GM19324 (cell line): ENCODE measurements around the gene CCDC134.

Experiments
- ATAC-seq: cut with Tn5 transposase; IDR thresholded peaks from one replicate; pipeline ENCODE4 v1.9.1; 2021; ENCODE audit warnings: mild to moderate bottlenecking, moderate library complexity; ENCODE audit not compliant: unreplicated experiment, low FRiP score

Gene CCDC134

DNA sequence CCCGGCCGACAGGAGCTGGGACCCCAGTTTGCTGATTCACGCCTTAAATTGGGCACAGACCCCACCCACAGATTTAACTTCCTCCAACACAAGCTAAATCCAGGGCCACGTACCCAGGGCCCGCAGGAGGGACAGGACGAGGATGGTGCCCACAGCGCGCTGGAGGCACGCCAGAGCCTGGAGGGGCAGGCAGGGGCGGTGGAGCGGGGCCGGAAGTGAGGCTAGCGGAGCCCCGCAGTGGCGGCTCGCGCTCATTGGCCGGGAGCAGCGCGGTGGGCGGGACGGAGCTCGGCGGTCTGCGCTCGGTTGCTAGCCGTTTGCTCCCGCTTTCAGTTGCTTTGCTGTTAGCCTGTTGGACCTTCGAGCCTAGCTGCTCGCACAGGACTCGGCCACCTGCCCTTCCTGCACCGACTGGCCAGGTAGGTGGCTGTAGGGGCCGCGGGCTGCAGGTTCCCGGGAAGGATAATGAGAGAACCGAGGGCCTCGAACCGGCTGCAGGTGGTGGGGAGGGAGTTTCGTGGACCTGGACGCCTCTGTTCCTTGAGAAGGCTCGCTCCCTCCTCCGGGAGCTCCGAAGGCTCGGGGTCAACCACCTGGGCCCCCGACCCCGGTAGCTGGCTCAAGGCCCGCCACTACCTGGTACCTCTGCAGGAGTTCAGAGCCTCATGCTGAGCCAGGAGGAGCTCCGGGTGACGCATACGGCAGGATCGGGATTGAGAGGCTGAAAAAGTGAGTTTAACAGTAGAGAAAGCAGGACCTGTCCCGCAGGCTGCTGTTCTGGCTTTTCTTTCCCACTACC lies at the start of gene CCDC134:
TSS of gene CCDC134 (plus strand) at position 332 of the 799 bp plus-strand sequence. CDS start 8,212 bp downstream, outside the sequence.
- ATAC-seq: peak; percentile 86

DNA sequence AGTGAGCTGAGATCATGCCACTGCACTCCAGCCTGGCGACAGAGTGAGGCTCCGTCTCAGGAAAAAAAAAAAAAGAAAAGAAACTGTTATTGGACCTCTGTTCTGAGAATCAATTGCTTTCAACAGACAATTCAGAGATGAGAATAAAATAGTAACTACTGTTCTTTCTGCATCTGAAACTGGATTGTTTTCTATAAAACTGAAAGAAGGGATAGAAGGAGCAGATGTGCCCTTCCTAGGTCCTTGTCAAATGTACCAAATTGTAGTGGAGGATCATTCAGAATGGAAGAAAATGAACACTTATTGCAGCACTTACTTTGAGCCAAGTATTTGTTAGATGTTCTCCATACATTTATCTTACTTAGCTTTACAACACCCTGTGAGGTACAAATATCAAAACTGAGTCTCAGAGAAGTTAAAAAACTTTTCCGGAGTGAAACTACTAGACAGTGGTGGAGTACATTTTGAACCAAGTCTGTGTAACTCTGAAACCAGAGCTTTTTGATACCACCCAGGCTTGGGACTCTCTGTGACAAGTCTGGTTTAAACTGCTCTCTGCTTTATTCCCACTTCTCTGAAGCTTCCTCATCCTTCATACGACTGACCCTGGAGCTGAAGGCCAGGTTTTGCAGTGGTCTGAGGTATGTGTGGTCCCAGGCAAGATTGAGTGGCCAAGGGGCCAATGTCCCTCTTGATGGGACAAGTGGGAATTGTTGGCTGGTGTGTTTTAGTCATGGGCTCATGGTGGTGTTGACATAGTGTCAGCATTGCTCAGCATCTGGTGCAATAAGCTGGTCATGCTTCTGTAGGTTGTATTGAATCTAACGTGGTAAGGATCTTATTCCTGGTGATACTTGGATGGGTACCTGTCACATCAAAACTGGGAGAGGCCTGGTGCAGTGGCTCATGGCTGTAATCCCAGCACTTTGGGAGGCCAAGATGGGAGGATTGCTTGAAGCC lies 48.2 kb upstream of the CCDC134 start:
- ATAC-seq: no peak

DNA sequence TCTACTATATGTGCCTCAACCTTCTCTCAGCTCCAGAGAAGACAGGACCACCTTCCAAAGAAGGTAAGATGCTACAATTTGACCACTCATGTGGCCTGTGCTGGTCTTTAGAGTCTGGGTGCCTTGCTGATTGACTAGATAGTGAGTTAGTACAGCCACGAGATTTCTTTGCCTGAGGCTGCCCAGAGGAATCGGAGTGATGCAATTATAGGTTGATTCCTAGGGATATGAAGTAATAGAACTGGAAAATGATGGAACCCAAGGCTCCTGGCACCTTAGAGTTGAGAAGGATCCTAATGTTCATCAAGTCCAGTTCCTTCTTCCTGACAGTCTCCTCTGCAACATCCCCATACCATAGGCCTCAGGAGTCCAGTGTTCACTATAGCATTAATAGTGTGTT lies 46.5 kb upstream of the CCDC134 start:
- no peak for ATAC-seq

DNA sequence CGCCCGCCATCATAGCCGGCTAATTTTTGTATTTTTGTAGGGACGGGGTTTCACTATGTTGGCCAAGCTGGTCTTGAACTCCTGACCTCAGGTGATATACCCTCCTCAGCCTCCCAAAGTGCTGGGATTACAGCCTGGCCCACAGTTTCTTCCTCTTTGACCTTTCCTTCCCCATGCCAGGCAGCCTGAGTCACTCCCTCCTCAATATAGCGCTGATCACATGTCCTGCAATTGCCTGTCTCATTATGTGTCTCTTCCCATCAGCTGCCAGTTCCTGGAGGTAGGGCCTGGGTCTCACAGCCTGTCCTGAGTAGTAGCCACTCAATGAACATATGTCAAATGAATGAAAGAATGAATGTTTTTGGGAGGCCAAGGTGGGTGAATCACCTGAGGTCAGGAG lies 43.0 kb upstream of the CCDC134 start:
- ATAC-seq: no peak

DNA sequence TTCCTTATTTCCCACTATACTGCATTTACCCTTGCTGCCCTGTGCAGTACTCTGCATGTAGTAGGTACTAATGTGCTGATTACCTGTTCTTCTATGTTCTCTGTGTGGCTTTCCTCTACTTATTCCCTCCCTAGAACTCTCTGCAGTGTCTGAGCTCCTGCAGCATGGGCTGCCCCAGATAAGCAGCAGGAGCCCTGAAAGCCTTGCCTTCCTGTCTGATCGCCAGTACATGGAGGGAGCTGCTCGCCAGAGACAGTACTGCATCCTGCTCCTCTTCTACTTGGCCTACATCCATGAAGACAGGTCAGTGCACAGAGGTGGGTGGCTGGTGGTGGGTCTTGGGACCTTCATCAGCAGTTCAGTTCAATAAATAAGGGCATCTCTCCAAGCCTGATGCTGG lies 42.2 kb upstream of the CCDC134 start:
- no peak for ATAC-seq

DNA sequence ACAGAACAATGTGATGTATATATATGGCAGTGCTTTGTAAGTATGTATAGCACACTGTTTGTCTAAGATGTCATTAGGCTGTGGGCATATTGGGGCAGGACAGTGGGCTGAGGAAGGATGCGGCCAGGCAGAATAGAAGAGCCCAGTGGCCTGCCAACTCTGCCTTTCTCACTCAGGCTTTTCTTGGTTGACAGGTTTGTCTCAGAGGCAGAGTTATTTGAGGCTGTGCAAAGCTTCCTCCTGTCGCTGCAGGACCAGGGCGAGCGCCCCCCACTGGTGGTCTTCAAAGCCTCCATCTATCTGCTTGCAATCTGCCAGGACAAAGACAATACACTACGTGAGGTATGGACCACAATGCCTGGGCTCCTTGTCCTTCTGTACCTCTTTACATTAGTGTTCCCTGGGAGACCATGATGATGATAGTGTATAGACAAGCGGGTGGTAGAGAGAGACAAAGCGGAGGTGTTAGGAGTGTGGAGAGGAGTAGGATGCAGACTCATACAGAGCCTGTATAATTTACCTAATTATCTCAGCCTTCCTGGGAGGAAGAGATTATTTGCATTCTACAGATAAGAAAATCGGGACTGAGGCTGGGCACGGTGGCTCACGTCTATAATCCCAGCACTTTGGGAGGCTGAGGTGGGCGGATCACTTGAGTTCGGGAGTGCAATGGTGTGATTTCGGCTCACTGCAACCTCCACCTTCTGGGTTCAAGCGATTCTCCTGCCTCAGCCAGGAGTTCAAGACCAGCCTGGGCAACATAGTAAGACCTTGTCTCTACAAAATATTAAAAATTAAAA lies 37.3 kb upstream of the CCDC134 start:
- ATAC-seq: no peak

DNA sequence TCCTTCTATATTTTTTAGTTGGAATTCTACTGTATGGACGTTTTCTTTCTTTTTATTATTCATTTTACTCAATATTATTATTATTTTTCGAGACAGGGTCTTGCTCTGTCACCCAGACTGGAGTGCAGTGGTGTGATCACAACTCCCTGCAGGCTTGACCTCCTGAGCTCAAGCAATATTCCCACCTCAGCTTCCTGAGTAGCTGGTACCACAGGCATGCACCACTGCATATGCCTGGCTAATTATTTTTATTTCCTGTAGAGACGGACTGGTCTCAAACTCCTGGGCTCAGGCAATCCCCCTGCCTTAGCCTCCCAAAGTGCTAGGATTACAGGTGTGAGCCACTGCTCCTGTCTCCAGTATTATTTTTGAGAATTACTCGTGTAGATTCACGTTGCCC lies 34.0 kb upstream of the CCDC134 start:
- no peak for ATAC-seq

DNA sequence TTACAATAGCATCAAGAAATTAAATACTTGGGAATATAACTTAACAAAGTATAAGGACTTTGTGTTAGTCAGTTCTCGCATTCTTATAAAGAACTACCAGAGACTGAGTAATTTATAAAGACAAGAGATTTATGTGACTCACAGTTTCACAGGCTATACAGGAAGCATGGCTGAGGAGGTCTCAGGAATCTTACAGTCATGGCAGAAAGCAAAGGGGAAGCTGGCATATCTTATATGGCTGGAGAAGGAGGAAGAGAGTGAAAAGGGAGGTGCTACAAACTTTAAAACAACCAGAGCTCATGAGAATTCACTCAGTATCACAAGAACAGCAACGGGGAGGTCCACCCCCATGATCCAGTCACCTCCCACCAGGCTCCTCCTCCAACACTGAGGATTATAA lies 32.0 kb upstream of the CCDC134 start:
- ATAC-seq: no peak

DNA sequence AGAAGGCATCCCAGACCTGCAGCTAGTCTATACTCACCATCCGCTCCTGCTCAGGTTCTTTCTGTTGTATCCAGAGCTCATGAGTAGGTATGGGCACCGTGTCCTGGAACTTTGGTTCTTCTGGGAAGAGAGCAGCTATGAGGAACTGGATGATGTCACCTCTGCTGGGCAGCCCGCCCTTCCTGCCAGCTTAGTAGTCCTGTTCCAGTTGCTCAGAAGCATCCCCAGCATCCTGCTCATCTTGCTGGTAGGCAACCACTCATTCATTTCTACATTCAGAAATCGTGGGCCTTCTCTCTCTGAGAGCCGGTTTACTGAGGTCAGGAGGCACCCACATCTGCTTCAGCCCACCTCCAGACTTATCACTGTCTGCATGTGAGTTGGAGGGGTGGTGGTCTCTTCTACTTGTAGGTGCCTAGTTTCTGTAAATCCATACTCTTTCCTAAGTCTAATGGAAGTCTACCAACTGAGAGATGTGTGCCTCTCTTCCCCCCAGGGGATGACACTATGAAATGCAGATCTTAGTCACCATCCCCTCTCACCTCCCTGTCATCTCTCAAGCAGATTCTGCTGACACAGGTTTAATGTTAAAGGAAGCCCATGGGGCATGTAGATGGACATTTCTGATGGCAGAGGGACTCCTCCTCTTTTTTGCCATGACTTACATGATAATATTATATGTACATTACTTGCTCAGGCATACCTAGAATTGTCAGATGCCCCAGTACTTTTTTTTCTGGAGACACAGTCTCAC lies 29.6 kb upstream of the CCDC134 start:
- ATAC-seq: no peak

DNA sequence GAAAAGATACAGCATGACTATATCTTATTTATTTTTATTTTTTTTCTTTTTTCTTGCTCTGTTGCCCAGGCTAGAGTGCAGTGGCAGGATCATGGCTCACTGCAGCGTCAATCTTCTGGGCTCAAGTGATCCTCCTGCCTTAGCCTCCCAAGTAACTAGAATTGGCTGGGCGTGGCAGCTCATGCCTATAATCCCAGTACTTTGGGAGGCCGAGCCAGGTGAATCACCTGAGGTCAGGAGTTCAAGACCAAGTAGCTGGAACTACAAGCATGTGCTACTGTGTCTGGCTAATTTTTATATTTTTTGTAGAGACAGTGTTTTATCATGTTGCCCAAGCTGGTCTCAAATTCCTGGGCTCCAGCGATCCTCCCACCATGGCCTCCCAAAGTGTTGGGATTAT lies 28.3 kb upstream of the CCDC134 start:
- ATAC-seq: no peak

DNA sequence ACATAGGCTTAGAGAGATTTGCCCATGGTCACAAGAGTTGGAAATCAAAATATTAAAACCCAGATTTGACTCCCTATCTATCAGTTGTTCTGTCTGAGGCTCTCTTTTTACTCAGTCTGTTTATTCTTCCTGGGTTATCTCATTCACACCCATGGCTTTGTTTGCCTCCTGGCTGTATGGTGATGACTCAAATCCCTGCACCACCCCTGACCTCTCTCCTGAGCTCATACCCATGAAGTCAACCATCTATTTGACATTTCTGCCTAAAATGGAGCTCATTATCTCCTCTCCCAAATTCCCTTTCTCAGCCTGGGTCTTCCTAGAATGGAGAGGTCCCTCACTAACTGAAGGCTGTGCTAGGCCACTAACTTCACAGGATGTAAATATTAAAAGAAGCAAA lies 27.8 kb upstream of the CCDC134 start:
- ATAC-seq: no peak

DNA sequence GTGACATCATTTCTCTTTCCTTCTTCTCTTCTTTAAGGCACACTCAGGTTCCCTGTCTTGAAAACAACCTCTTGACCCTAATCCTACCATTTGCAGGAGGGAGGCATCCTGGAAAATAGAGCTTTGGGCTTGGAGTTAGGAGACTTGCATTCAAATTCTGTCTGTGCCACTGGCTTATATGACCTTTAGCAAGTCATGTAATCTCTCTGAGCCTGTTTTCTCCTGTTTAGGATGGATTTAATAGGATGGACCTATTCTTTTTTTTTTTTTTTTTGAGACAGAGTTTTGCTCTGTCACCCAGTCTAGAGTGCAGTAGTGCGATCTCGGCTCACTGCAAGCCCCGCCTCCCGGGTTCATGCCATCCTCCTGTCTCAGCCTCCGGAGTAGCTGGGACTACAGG lies 25.1 kb upstream of the CCDC134 start:
- ATAC-seq: no peak

DNA sequence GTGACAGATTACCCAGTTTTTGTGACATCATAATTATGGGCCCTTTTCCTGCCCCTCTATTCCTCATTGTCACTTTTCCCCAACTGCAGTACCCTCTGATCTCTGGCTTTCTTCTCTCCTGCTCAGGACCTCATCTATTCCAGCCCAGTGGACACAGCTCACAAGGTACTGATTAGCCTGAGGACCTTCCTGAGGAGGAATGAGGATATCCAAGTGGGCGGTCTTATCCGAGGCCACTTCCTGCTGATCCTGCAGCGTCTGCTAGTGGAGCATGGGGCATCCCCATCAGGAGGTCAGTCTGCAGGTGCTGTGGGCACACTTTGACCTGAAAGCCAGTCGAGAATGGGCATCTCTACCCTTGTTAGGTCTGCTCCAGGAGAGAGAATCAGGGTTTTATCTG lies 24.5 kb upstream of the CCDC134 start:
- ATAC-seq: no peak

DNA sequence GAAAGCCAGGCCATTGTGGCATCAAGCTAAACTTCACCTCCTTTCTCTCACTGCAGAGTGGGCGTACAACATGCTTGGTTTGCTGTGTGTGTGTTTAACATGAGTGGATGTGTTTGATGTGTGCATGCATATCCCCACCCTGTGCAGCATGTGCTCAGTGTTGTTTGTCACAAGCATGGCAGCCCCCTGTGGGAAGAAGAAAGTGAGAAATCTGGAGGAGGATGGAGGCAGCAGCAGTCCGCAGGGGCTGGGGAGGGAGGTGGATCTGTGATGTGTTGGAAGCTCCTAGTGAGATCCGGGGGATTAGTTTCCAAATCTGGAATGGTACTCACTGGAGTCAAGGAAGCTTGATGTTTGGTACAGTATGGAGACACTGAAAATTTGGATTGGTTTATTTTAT lies 24.1 kb upstream of the CCDC134 start:
- no peak for ATAC-seq

DNA sequence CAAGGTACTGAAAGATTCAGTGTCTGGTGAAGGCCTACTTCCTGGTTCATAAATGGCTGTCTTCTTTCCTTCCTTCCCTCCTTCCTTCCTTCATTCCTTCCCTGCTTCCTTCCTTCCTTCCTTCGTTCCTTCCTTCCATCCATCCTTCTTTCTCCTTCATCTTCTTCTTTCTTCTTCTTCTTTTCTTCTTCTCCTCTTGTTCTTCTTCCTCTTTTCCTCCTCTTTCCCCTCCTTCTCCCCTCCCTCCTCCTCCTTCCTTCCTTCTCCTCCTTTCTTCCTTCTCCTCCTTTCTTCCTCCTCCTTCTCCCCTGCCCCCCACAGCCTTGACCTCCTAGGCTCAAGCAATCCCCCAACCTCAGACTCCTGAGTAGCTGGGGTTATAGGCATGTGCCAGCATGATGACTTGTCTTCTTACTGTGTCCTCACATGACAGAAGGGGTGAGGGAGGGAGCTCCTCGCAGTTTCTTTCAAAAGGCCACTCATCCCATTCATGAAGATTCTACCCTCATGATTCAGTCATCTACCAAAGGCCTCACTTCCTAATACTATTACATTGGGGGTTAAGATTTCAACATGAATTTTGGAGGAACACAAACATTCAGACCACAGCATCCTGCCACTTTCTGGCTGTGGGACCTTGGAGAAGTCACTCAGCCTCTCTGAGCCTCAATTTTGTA lies 22.6 kb upstream of the CCDC134 start:
- ATAC-seq: no peak

DNA sequence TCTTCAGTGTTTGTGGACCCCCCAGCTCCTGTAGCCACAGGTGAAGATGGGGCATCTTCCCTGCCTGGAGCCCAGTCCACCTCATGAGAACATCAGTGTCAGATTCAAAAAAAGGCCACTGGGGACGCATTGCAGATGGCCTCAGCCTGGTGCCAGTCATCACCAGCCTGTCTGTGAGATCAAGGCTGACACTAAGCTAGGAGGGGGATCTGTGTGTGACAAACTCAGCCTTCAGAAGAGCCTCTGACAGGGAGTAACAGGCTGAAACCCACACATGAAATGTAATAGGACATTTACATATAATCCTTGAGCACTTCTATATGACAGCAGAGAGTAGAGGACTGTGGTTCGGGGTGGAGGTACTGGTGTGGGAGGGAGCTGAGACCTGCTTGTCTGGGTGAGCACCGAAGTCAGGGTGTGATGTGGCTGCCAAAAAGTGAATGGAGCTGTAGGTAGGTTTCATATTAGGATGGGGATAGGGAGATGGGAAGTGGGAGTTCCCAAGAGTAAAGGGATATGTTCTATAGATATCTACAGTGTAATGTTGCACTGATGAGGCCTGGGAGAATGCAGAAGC lies 20.5 kb upstream of the CCDC134 start:
- no peak for ATAC-seq

DNA sequence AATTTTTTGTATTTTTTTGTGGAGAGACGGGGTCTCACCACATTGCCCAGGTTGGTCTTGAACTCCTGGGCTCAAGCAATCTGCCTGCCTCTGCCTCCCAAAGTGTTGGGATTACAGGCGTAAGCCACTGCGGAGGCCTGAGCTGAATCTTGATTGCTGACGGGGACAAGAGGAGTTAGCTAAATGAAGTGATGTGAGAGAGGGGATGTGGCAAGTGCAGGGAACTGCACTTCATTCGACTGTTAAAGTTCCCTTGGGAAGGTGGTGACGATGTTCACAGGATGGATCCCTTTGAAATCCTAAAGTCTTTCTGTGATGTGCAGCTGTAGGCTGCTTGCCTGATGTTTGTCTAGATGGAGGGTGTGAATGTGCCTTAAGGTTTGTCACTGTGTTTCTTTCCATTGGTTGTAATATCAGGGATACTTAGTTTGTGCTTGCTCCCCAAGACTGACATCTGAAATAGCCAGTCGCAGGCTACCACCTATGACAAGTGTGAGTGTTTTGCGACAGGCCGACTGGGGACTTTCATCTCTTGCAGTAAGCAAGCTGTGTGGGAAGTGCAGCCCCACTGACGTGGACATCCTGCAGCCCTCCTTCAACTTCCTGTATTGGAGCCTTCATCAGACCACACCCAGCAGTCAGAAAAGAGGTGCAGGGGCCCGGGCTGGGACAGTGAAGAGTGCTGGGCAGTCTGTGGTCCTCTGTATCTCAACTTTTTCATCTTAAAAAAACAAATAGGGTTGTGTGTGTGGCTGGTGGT lies 19.6 kb upstream of the CCDC134 start:
- ATAC-seq: peak; percentile 77

DNA sequence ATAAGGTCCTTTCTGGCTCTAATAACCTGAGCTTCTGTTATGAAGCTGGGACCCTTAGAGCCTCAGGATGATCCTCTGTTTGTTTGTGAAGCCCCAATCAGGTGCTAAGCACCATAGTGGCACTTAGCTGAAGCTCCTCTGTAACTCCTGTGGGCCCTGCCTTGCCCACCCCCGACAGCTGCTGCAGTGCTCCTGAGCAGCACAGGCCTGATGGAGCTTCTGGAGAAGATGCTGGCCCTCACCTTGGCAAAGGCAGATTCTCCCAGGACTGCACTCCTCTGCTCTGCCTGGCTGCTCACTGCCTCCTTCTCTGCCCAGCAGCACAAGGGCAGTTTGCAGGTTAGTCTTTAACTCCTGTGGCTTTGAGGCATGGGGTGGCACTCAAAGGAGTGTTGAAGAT lies 19.0 kb upstream of the CCDC134 start:
- ATAC-seq: peak; percentile 22
